ENCODE data around the gene PTGDR. TPM values are rescaled to one million over a fixed set of nuclear protein-coding genes. Genes with fewer than 3 reads are reported as not detected.

The PTGDR gene
- total and polyA plus RNA-seq, 2 experiments from 2014 or later, result 0.06 TPM; not detected in 1

GRCh38 chr14:52254086-52254485 lies 13.4 kb upstream of the PTGDR start:
- DNase-seq (ENCODE audit: low spot score), result no peak
- no peaks in the 10 kb centered on the region for H3K36me3 Mint-ChIP-seq (ENCODE audit: low read depth)
- Histone ChIP-seq H3K9me2 (ENCODE audit: insufficient read depth) (peaks cover 11% of the 10 kb centered on the region), H3K4me2 (no peak overlapping the region), H3F3A (replicated peaks; ENCODE audit: low read depth) (no peaks in the 10 kb centered on the region), H3K4me3 (no peak overlapping the region), H3K27me3 (ENCODE audit: insufficient read depth) (no peaks in the 10 kb centered on the region), H3K36me3 (ENCODE audit: insufficient read depth) (no peaks in the 10 kb centered on the region), H4K20me1 (replicated peaks; ENCODE audit: insufficient read depth) (no peaks in the 10 kb centered on the region), H3K79me2 (replicated peaks; ENCODE audit: insufficient read depth) (no peaks in the 10 kb centered on the region), H2AFZ (no peak overlapping the region), H3K4me1 (ENCODE audit: insufficient read depth) (peaks cover 27% of the 10 kb centered on the region), H3K27ac (ENCODE audit: low read depth) (no peak overlapping the region)
- peaks cover 31% of the 10 kb centered on the region for H3K4me1 Mint-ChIP-seq
- H3K4me3 Mint-ChIP-seq, result no peak overlapping the region
- no peak for TF ChIP-seq ETS1 (IDR thresholded peaks at IDR 0.05)
- TF ChIP-seq, protein P1, sequence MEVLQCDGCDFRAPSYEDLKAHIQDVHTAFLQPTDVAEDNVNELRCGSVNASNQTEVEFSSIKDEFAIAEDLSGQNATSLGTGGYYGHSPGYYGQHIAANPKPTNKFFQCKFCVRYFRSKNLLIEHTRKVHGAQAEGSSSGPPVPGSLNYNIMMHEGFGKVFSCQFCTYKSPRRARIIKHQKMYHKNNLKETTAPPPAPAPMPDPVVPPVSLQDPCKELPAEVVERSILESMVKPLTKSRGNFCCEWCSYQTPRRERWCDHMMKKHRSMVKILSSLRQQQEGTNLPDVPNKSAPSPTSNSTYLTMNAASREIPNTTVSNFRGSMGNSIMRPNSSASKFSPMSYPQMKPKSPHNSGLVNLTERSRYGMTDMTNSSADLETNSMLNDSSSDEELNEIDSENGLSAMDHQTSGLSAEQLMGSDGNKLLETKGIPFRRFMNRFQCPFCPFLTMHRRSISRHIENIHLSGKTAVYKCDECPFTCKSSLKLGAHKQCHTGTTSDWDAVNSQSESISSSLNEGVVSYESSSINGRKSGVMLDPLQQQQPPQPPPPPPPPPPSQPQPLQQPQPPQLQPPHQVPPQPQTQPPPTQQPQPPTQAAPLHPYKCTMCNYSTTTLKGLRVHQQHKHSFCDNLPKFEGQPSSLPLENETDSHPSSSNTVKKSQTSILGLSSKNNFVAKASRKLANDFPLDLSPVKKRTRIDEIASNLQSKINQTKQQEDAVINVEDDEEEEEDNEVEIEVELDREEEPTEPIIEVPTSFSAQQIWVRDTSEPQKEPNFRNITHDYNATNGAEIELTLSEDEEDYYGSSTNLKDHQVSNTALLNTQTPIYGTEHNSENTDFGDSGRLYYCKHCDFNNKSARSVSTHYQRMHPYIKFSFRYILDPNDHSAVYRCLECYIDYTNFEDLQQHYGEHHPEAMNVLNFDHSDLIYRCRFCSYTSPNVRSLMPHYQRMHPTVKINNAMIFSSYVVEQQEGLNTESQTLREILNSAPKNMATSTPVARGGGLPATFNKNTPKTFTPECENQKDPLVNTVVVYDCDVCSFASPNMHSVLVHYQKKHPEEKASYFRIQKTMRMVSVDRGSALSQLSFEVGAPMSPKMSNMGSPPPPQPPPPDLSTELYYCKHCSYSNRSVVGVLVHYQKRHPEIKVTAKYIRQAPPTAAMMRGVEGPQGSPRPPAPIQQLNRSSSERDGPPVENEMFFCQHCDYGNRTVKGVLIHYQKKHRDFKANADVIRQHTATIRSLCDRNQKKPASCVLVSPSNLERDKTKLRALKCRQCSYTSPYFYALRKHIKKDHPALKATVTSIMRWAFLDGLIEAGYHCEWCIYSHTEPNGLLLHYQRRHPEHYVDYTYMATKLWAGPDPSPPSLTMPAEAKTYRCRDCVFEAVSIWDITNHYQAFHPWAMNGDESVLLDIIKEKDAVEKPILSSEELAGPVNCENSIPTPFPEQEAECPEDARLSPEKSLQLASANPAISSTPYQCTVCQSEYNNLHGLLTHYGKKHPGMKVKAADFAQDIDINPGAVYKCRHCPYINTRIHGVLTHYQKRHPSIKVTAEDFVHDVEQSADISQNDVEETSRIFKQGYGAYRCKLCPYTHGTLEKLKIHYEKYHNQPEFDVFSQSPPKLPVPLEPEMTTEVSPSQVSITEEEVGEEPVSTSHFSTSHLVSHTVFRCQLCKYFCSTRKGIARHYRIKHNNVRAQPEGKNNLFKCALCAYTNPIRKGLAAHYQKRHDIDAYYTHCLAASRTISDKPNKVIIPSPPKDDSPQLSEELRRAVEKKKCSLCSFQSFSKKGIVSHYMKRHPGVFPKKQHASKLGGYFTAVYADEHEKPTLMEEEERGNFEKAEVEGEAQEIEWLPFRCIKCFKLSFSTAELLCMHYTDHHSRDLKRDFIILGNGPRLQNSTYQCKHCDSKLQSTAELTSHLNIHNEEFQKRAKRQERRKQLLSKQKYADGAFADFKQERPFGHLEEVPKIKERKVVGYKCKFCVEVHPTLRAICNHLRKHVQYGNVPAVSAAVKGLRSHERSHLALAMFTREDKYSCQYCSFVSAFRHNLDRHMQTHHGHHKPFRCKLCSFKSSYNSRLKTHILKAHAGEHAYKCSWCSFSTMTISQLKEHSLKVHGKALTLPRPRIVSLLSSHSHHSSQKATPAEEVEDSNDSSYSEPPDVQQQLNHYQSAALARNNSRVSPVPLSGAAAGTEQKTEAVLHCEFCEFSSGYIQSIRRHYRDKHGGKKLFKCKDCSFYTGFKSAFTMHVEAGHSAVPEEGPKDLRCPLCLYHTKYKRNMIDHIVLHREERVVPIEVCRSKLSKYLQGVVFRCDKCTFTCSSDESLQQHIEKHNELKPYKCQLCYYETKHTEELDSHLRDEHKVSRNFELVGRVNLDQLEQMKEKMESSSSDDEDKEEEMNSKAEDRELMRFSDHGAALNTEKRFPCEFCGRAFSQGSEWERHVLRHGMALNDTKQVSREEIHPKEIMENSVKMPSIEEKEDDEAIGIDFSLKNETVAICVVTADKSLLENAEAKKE (CRISPR knock-in tag; IDR thresholded peaks at IDR 0.05), result no peak
- no peak for TF ChIP-seq ZNF331 (CRISPR knock-in tag; IDR thresholded peaks at IDR 0.05; ENCODE audit: low read depth)
- no peak for TF ChIP-seq STAT1 (IDR thresholded peaks at IDR 0.05; ENCODE audit: unreplicated experiment)
- TF ChIP-seq EZH2 (IDR thresholded peaks at IDR 0.05; ENCODE audit: low read depth, unreplicated experiment), result no peak
- TF ChIP-seq CREB1 (CRISPR knock-in tag; IDR thresholded peaks at IDR 0.05; ENCODE audit: low read depth), result no peak
- TF ChIP-seq POLR2AphosphoS5 (IDR thresholded peaks at IDR 0.05; ENCODE audit: low read depth), result no peak
- no peak for TF ChIP-seq EZH2phosphoT487 (IDR thresholded peaks at IDR 0.05; ENCODE audit: unreplicated experiment)
- H3K27ac Mint-ChIP-seq, result no peak overlapping the region
- no peaks in the 10 kb centered on the region for H3K9me3 Mint-ChIP-seq
- no peak for ATAC-seq
- peaks cover 6% of the 10 kb centered on the region for H3K27me3 Mint-ChIP-seq (ENCODE audit: insufficient read depth, low read depth, poor library complexity)

All from GM23338 (cell line).